DOHH2 (cell line): Measurements from ENCODE around the gene USP32.
"Not testable (repeated sequence)": the region's sequence is repeated elsewhere in the genome, so short reads cannot be mapped to it uniquely, and the experiment has no call there.

Source experiments
- H3F3A ChIP-seq: fragments of 200-600 bp; sonication (generic), shearing (Covaris generic); 2 replicates; pipeline ENCODE4 v1.6.0; 2016; ENCODE audit warnings: antibody characterized with exemption, mild to moderate bottlenecking; ENCODE audit not compliant: control insufficient read depth, insufficient read depth
- H3K27ac ChIP-seq: fragments of 200-600 bp; sonication (generic); 2 replicates; pipeline ENCODE4 v1.5.1; 2014; ENCODE audit warnings: low read depth, mild to moderate bottlenecking, low read length, moderate library complexity
- H3K27me3 ChIP-seq: fragments of 200-600 bp; sonication (generic); 2 replicates; pipeline ENCODE4 v1.6.1; 2014; ENCODE audit warnings: mild to moderate bottlenecking, low read length, mixed read lengths; ENCODE audit not compliant: control insufficient read depth
- H3K36me3 ChIP-seq: fragments of 200-600 bp; sonication (generic); 2 replicates; pipeline ENCODE4 v1.6.1; 2014; ENCODE audit warnings: mild to moderate bottlenecking, low read length, moderate library complexity, mixed read lengths; ENCODE audit not compliant: control insufficient read depth
- H3K4me1 ChIP-seq: fragments of 200-600 bp; sonication (generic); 2 replicates; pipeline ENCODE4 v1.6.1; 2014; ENCODE audit warnings: mild to moderate bottlenecking, low read length, mixed read lengths; ENCODE audit not compliant: control insufficient read depth
- H3K4me2 ChIP-seq: fragments of 200-600 bp; sonication (generic); 2 replicates; pipeline ENCODE4 v1.6.0; 2014; ENCODE audit warnings: mild to moderate bottlenecking, low read length, moderate library complexity
- H3K4me3 ChIP-seq: fragments of 200-600 bp; sonication (generic); 2 replicates; pipeline ENCODE4 v1.5.1; 2014; ENCODE audit warnings: mild to moderate bottlenecking, low read length, mixed read lengths
- H3K79me2 ChIP-seq: fragments of 200-600 bp; sonication (generic); 2 replicates; pipeline ENCODE4 v1.6.1; 2014; ENCODE audit warnings: mild to moderate bottlenecking, low read length, mixed read lengths; ENCODE audit not compliant: control insufficient read depth
- H3K9me2 ChIP-seq: fragments of 200-600 bp; sonication (generic); replicated peaks from 2 replicates; pipeline ENCODE4 v1.6.1; 2014; ENCODE audit warnings: mild to moderate bottlenecking, low read length, mixed read lengths; ENCODE audit not compliant: control insufficient read depth
- H3K9me3 ChIP-seq: fragments of 200-600 bp; sonication (generic); 2 replicates; pipeline ENCODE4 v1.6.1; 2014; ENCODE audit warnings: antibody characterized with exemption, low read length, mixed read lengths; ENCODE audit not compliant: control insufficient read depth, insufficient read depth
- H4K20me1 ChIP-seq: fragments of 200-600 bp; sonication (generic); 2 replicates; pipeline ENCODE4 v1.6.0; 2014; ENCODE audit warnings: low read depth, mild to moderate bottlenecking, antibody characterized with exemption, low read length, moderate library complexity; ENCODE audit not compliant: control insufficient read depth, insufficient read depth
- EZH2phosphoT487 ChIP-seq: fragments of 200-600 bp; sonication (generic); IDR thresholded peaks from 2 replicates; pipeline ENCODE4 v1.6.1; 2017; ENCODE audit warnings: borderline replicate concordance, mild to moderate bottlenecking, antibody characterized with exemption, low read length, moderate library complexity, mixed read lengths
- TF ChIP-seq, protein P1 (sequence below): fragments of 200-600 bp; sonication (generic); IDR thresholded peaks from one replicate; pipeline ENCODE4 v1.5.1; 2014; ENCODE audit warnings: antibody characterized with exemption, mild to moderate bottlenecking, low read depth, low read length; ENCODE audit not compliant: poor library complexity, severe bottlenecking

USP32 gene

DNA sequence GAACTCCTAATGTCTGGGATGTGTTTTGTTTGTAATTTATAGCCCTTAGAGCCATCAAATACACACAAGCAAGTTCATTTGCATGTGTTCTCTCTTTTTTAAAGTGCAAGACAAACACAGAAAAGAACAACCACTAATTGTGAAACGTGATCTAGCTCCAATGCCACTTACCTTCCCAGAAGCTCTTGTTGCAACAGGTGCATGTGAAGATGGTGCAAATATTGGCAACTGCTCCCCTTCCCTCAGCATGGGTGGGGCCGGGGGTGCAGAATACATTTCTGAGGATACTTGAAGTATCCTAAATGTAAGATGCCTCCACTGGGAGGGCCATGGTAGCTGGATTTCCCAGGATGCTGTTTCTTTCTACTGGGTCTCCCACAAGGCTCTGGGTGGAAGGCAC, 213.8 kb downstream of the USP32 start:
- not testable (repeated sequence) for H3K4me3 ChIP-seq, H3K36me3 ChIP-seq, H3K9me3 ChIP-seq, H3K79me2 ChIP-seq, H3K4me1 ChIP-seq, H3K4me2 ChIP-seq, H3K27ac ChIP-seq, H4K20me1 ChIP-seq, H3K27me3 ChIP-seq, H3K9me2 ChIP-seq, H3F3A ChIP-seq

DNA sequence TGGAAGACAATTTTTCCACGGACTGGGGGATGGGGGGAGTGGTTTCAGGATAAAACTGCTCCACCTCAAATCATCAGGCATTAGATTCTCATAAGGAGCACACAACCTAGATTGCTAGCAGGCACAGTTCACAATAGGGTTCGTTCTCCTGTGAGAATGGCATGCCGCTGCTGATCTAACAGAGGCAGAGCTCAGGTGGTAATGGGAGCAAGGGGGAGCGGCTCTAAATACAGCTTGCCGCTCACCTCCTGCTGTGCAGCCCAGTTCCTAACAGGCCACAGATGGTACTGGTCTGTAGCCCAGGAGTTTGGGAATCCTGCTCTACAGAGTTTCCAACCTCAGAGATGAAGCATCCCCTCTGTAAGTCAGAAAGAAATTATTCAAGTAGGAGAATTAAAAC, 215.2 kb downstream of the USP32 start:
- not testable (repeated sequence) for H3K4me3 ChIP-seq, H3K79me2 ChIP-seq, H3K4me2 ChIP-seq

DNA sequence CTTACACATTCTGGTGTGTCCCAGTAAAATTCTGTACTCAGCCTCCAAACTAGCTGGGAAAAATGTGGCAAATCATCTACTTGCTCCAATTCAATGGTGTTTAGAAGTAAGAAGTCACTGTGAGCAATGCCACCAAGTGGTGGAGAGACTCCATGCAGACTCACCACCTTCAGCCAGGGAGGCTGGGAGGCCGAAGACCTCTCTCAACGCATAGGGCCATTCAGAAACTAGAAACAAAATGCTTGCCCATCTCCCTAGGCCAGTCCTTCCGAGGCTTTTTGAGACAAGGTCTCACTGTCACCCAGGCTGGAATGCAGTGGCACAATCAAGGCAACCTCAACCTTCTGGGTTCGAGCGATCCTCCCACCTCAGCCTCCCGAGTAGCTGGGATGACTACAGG, 217.2 kb downstream of the USP32 start:
- H3K4me2 ChIP-seq, H3K9me3 ChIP-seq, H3K79me2 ChIP-seq, H3K36me3 ChIP-seq, H3K9me2 ChIP-seq, H3K4me3 ChIP-seq, H3K4me1 ChIP-seq, H3K27me3 ChIP-seq, H3K27ac ChIP-seq, H4K20me1 ChIP-seq, H3F3A ChIP-seq: not testable (repeated sequence)
- TF ChIP-seq, protein P1, sequence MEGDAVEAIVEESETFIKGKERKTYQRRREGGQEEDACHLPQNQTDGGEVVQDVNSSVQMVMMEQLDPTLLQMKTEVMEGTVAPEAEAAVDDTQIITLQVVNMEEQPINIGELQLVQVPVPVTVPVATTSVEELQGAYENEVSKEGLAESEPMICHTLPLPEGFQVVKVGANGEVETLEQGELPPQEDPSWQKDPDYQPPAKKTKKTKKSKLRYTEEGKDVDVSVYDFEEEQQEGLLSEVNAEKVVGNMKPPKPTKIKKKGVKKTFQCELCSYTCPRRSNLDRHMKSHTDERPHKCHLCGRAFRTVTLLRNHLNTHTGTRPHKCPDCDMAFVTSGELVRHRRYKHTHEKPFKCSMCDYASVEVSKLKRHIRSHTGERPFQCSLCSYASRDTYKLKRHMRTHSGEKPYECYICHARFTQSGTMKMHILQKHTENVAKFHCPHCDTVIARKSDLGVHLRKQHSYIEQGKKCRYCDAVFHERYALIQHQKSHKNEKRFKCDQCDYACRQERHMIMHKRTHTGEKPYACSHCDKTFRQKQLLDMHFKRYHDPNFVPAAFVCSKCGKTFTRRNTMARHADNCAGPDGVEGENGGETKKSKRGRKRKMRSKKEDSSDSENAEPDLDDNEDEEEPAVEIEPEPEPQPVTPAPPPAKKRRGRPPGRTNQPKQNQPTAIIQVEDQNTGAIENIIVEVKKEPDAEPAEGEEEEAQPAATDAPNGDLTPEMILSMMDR, result peak; percentile 28

More for the DNA sequence above, 215.2 kb downstream of the USP32 start:
- H3K27ac ChIP-seq, H3K9me3 ChIP-seq, H3K4me1 ChIP-seq, H3K36me3 ChIP-seq, H3K9me2 ChIP-seq, H3K27me3 ChIP-seq, H4K20me1 ChIP-seq, H3F3A ChIP-seq: not testable (repeated sequence)

DNA sequence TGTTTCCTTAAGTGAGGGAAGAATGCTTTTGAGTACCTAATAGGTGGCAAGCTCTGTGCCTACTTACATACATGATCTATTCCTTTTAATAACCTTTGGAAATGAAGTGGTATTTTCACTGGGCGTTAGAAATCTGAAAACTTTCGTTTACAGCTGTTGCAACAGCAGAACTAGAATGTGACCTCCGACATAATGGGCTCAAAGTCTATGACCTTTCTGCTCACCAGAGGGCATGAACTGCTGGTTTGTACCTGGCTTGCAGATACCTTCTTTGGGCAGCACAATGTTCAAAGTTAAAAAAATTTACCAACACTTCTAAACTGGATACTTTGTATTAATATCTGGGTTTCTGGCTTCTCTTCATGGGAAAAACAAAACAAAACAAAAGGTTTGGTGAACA, 217.9 kb downstream of the USP32 start:
- peaks cover 10% of the 10 kb centered on the region for H3K4me1 ChIP-seq
- no peak overlapping the region for H3K27ac ChIP-seq
- H3K9me3 ChIP-seq, result no peaks in the 10 kb centered on the region
- no peaks in the 10 kb centered on the region for H3K79me2 ChIP-seq
- no peaks in the 10 kb centered on the region for H3F3A ChIP-seq
- H4K20me1 ChIP-seq, result no peaks in the 10 kb centered on the region
- no peaks in the 10 kb centered on the region for H3K36me3 ChIP-seq
- H3K27me3 ChIP-seq, result no peaks in the 10 kb centered on the region
- H3K4me2 ChIP-seq, result no peak overlapping the region
- TF ChIP-seq EZH2phosphoT487, result no peak
- TF ChIP-seq, protein P1, result no peak
- no peak overlapping the region for H3K4me3 ChIP-seq
- no peaks in the 10 kb centered on the region for H3K9me2 ChIP-seq
